H9 (cell line): ENCODE data around the gene DCDC2. TPM values are rescaled to one million over a fixed set of nuclear protein-coding genes. Genes with fewer than 3 reads are reported as not detected.

Experiments
- DNase-seq: peaks from one replicate; pipeline ENCODE4 v3.0.0-alpha.2; 2017
- H2AFZ ChIP-seq: one replicate; pipeline ENCODE4 v1.6.1; 2013; ENCODE audit warnings: mild to moderate bottlenecking, low read length, control low read depth, moderate library complexity
- H2AK5ac ChIP-seq: 2 replicates; pipeline ENCODE4 v1.6.1; 2013; ENCODE audit warnings: low read length, control low read depth, mixed read lengths; ENCODE audit not compliant: insufficient read length
- H2BK120ac ChIP-seq: one replicate; pipeline ENCODE4 v1.6.1; 2013; ENCODE audit warnings: low read depth, mild to moderate bottlenecking, low read length, control low read depth, inconsistent platforms; ENCODE audit not compliant: poor library complexity, severe bottlenecking
- H2BK12ac ChIP-seq: 2 replicates; pipeline ENCODE4 v1.6.1; 2013; ENCODE audit warnings: low read length, control low read depth, mixed read lengths, low read depth; ENCODE audit not compliant: insufficient read length
- H2BK15ac ChIP-seq: 2 replicates; pipeline ENCODE4 v1.6.1; 2013; ENCODE audit warnings: low read depth, low read length, control low read depth
- H2BK20ac ChIP-seq: one replicate; pipeline ENCODE4 v1.6.1; 2013; ENCODE audit warnings: low read depth, mild to moderate bottlenecking, low read length, control low read depth, inconsistent platforms; ENCODE audit not compliant: poor library complexity, severe bottlenecking
- H2BK5ac ChIP-seq: 2 replicates; pipeline ENCODE4 v1.6.1; 2013; ENCODE audit warnings: low read length, control low read depth, mixed read lengths; ENCODE audit not compliant: insufficient read length
- H3K14ac ChIP-seq: 2 replicates; pipeline ENCODE4 v1.6.1; 2013; ENCODE audit warnings: low read length, control low read depth; ENCODE audit not compliant: insufficient read depth
- H3K18ac ChIP-seq: 2 replicates; pipeline ENCODE4 v1.6.1; 2013; ENCODE audit warnings: low read depth, mild to moderate bottlenecking, mixed read lengths, low read length, control low read depth; ENCODE audit not compliant: insufficient read length
- H3K23ac ChIP-seq: 2 replicates; pipeline ENCODE4 v1.6.1; 2013; ENCODE audit warnings: low read length, control low read depth, mixed read lengths, low read depth; ENCODE audit not compliant: insufficient read length
- H3K23me2 ChIP-seq: 2 replicates; pipeline ENCODE4 v1.6.1; 2013; ENCODE audit warnings: low read depth, mild to moderate bottlenecking, mixed read lengths, low read length, control low read depth; ENCODE audit not compliant: insufficient read length, poor library complexity, severe bottlenecking
- H3K27ac ChIP-seq: 2 replicates; pipeline ENCODE4 v1.5.1; 2013; ENCODE audit warnings: low read length, control low read depth, mixed read lengths, low read depth; ENCODE audit not compliant: insufficient read length
- H3K27me3 ChIP-seq: 2 replicates; pipeline ENCODE4 v1.6.1; 2013; ENCODE audit warnings: low read length, control low read depth, inconsistent platforms; ENCODE audit not compliant: insufficient read depth
- H3K4ac ChIP-seq: 2 replicates; pipeline ENCODE4 v1.6.1; 2013; ENCODE audit warnings: low read depth, mild to moderate bottlenecking, control low read depth, inconsistent platforms, low read length, moderate library complexity
- H3K4me1 ChIP-seq: 2 replicates; pipeline ENCODE4 v1.6.1; 2013; ENCODE audit warnings: low read length, control low read depth, inconsistent platforms; ENCODE audit not compliant: insufficient read depth
- H3K4me2 ChIP-seq: 2 replicates; pipeline ENCODE4 v1.6.1; 2013; ENCODE audit warnings: low read length, control low read depth, mixed read lengths; ENCODE audit not compliant: insufficient read length, insufficient read depth
- H3K56ac ChIP-seq: 2 replicates; pipeline ENCODE4 v1.6.1; 2013; ENCODE audit warnings: low read depth, mild to moderate bottlenecking, mixed read lengths, low read length, control low read depth; ENCODE audit not compliant: insufficient read length
- H3K79me1 ChIP-seq: 2 replicates; pipeline ENCODE4 v1.6.1; 2013; ENCODE audit warnings: low read depth, mild to moderate bottlenecking, moderate library complexity, low read length, control low read depth, inconsistent platforms; ENCODE audit not compliant: insufficient read depth, poor library complexity, severe bottlenecking
- H3K79me2 ChIP-seq: 2 replicates; pipeline ENCODE4 v1.6.1; 2013; ENCODE audit warnings: low read length, control low read depth, inconsistent platforms; ENCODE audit not compliant: insufficient read depth
- H3K9ac ChIP-seq: 2 replicates; pipeline ENCODE4 v1.6.1; 2013; ENCODE audit warnings: low read length, control low read depth, mixed read lengths; ENCODE audit not compliant: insufficient read length; ENCODE audit errors: extremely low read depth
- H3K9me3 ChIP-seq: one replicate; pipeline ENCODE4 v1.6.1; 2013; ENCODE audit warnings: low read depth, low read length, inconsistent platforms; ENCODE audit not compliant: control insufficient read depth
- H3T11ph ChIP-seq: one replicate; pipeline ENCODE4 v1.6.1; 2013; ENCODE audit warnings: mild to moderate bottlenecking, low read length, control low read depth, inconsistent platforms
- H4K20me1 ChIP-seq: one replicate; pipeline ENCODE4 v1.6.1; 2013; ENCODE audit not compliant: control insufficient read depth, insufficient read length, insufficient read depth
- H4K5ac ChIP-seq: 2 replicates; pipeline ENCODE4 v1.6.1; 2013; ENCODE audit warnings: low read depth, mild to moderate bottlenecking, mixed read lengths, low read length, control low read depth; ENCODE audit not compliant: insufficient read length
- H4K8ac ChIP-seq: replicated peaks from 2 replicates; pipeline ENCODE4 v1.6.1; 2013; ENCODE audit warnings: low read length, control low read depth, mixed read lengths, low read depth; ENCODE audit not compliant: insufficient read length
- H4K91ac ChIP-seq: 2 replicates; pipeline ENCODE4 v1.6.1; 2013; ENCODE audit warnings: low read depth, mild to moderate bottlenecking, moderate library complexity, mixed read lengths, low read length, control low read depth; ENCODE audit not compliant: insufficient read length
- H3K27ac Mint-ChIP-seq, 3 experiments: 2 replicates in 2 of 3; 3 replicates in 1 of 3; pipeline ENCODE4 v1.8.0; 2020 to 2021; ENCODE audit warnings: mixed read lengths in 3 of 3, mild to moderate bottlenecking in 1 of 3, moderate library complexity in 1 of 3
- H3K27me3 Mint-ChIP-seq: 2 replicates; pipeline ENCODE4 v1.8.0; 2021; ENCODE audit warnings: low read depth, mild to moderate bottlenecking, moderate library complexity, mixed read lengths
- H3K36me3 Mint-ChIP-seq, 3 experiments: 2 replicates in 2 of 3; 3 replicates in 1 of 3; pipeline ENCODE4 v1.8.0; 2020 to 2021; ENCODE audit warnings: low read depth in 3 of 3, mixed read lengths in 3 of 3; ENCODE audit not compliant: insufficient read depth in 1 of 3
- H3K4me1 Mint-ChIP-seq, 2 experiments: 2 replicates each; pipeline ENCODE4 v1.8.0; 2020; ENCODE audit warnings: mixed read lengths in 2 of 2
- H3K4me3 Mint-ChIP-seq, 2 experiments: 2 replicates in 1 of 2; 3 replicates in 1 of 2; pipeline ENCODE4 v1.8.0; 2020 to 2021; ENCODE audit warnings: mild to moderate bottlenecking in 2 of 2, mixed read lengths in 2 of 2, moderate library complexity in 1 of 2
- H3K9me3 Mint-ChIP-seq, 2 experiments: 2 replicates in 1 of 2; 3 replicates in 1 of 2; pipeline ENCODE4 v1.8.0; 2020; ENCODE audit warnings: mild to moderate bottlenecking in 2 of 2, mixed read lengths in 2 of 2, moderate library complexity in 1 of 2
- CTCF ChIP-seq: fragments of 200-600 bp; sonication (generic); conservative IDR thresholded peaks from 3 replicates; pipeline ENCODE4 v1.8.0; 2021; ENCODE audit warnings: antibody characterized with exemption, mild to moderate bottlenecking
- WGBS: extraction: QIAGEN DNeasy Blood & Tissue Kit; methylation state at CpG from one replicate; pipeline ENCODE4 v1.1.7; 2013; ENCODE audit warnings: missing lambda C conversion rate, low lambda C conversion rate, mixed read lengths; ENCODE audit not compliant: insufficient read length; ENCODE audit errors: extremely low coverage; 5-methylcytosine and 5-hydroxymethylcytosine counted together
- total RNA-seq: library from RNA; stranded (reverse); gene quantifications from 2 replicates; pipeline ENCODE4 v1.2.1, GENCODE V29; 2021

DCDC2 gene
- total RNA-seq, 1 experiment from 2014 or later = 0.59 TPM

GRCh38 chr6:24228123-24228522 is 129.7 kb downstream of the DCDC2 start:
- H3K79me1 ChIP-seq = no peaks in the 10 kb centered on the region
- H4K91ac ChIP-seq = no peak overlapping the region
- H2BK15ac ChIP-seq = no peak overlapping the region
- no peak overlapping the region for H2AK5ac ChIP-seq
- peaks cover 24 to 26% of the 10 kb centered on the region in 2 experiments for H3K4me1 Mint-ChIP-seq
- H3K36me3 Mint-ChIP-seq = no peaks in the 10 kb centered on the region
- peaks cover 3% of the 10 kb centered on the region; the same call in 1 of the 2 replicates for H3K4me1 ChIP-seq
- H3K27ac Mint-ChIP-seq = peak overlapping the region in 2 of 3 experiments; percentile 46 to 82; a peak in 4 of 7 replicates
- no peak overlapping the region for H4K8ac ChIP-seq
- H3K9me3 Mint-ChIP-seq = no peaks in the 10 kb centered on the region
- H3K79me2 ChIP-seq = no peaks in the 10 kb centered on the region
- H3T11ph ChIP-seq = no peak overlapping the region
- no peak overlapping the region for H3K56ac ChIP-seq
- no peaks in the 10 kb centered on the region for H3K27me3 ChIP-seq
- peak overlapping the region in 1 of 2 experiments; percentile 45; a peak in 1 of 5 replicates for H3K4me3 Mint-ChIP-seq
- H2BK20ac ChIP-seq = no peak overlapping the region
- no peak overlapping the region for H3K4me2 ChIP-seq
- no peak overlapping the region for H4K5ac ChIP-seq
- no peak overlapping the region for H2BK120ac ChIP-seq
- DNase-seq = no peak
- no peak overlapping the region for H3K4ac ChIP-seq
- no peaks in the 10 kb centered on the region for H3K23me2 ChIP-seq
- H3K27me3 Mint-ChIP-seq = no peaks in the 10 kb centered on the region
- H2BK5ac ChIP-seq = no peak overlapping the region
- H3K9me3 ChIP-seq = no peaks in the 10 kb centered on the region
- no peak overlapping the region for H2AFZ ChIP-seq
- H3K9ac ChIP-seq = no peak overlapping the region
- H3K14ac ChIP-seq = no peak overlapping the region
- H3K27ac ChIP-seq = no peak overlapping the region
- H3K18ac ChIP-seq = no peak overlapping the region
- no peaks in the 10 kb centered on the region for H4K20me1 ChIP-seq
- TF ChIP-seq CTCF = no peak
- no peak overlapping the region for H3K23ac ChIP-seq
- no CpG with 5 or more reads among the region's 2 CpGs for WGBS
- no peak overlapping the region for H2BK12ac ChIP-seq
